Measurements from ENCODE around the gene MEGF9. TPM values are rescaled to one million over a fixed set of nuclear protein-coding genes. Genes with fewer than 3 reads are reported as not detected.

Gene MEGF9
- total and polyA plus RNA-seq, 2 of the 13 experiments (the other 11 are each of a cell fraction or from before 2014, with no cell fraction given), result 3.1 to 3.3 TPM

DNA sequence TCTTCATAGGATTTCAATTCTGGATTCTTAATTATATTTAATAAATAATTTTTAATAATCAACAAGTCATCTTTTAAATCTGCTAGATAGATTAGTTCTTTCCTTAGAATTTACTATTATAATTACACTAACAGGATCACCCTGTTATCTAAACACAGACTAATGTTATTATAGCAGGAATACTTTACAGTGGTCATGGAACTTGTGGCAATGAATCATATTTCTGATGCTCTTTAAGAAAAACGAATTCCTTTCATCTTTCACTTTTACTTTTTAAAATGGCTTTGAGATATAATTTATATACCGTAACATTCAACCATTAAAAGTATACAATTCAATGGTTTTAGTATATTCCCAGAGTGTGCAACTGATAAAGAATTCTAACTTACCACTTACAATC is 104.6 kb downstream of the MEGF9 start (continued):
- TF ChIP-seq HNF4G (IDR thresholded peaks at IDR 0.05; ENCODE audit: borderline replicate concordance, low read depth, low read length) (no peak), HNF4G (CRISPR knock-in tag; IDR thresholded peaks at IDR 0.05; ENCODE audit: borderline replicate concordance, low read depth) (no peak), KDM3A (CRISPR knock-in tag; IDR thresholded peaks at IDR 0.05; ENCODE audit: low read depth) (no peak), HCFC1 (IDR thresholded peaks at IDR 0.05; ENCODE audit: low read depth, low read length) (no peak), SOX6 (IDR thresholded peaks at IDR 0.05) (no peak), SOX6 (CRISPR knock-in tag; IDR thresholded peaks at IDR 0.05) (no peak), ZFP36L1 (CRISPR knock-in tag; IDR thresholded peaks at IDR 0.05) (no peak), FLYWCH1 (CRISPR knock-in tag; IDR thresholded peaks at IDR 0.05) (no peak), KLF13 (CRISPR knock-in tag; IDR thresholded peaks at IDR 0.05) (no peak), ZKSCAN5 (CRISPR knock-in tag; IDR thresholded peaks at IDR 0.05) (no peak)

DNA sequence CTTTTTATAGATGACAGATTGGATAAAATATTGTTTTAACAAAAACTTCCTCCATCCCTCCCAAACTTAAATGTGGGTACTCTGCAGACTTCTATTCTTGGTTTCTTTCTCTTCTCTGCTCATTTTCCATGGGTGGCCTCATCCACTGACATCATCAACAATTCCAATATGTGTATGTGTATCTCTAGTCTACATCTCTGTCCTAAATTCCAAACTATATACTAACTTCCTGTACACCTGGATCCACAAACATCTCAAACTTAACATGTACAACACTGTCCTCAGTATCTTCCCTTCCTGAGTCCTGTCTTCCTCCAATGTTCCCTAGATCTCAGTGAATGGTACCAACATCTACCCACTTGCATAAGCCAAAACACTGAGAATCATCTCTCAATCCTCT is 105.8 kb downstream of the MEGF9 start:
- FAIRE-seq, result no peak
- no peak for ATAC-seq
- H3K9me3 ChIP-seq (ENCODE audit: low read length), result no peaks in the 10 kb centered on the region
- H3K27ac ChIP-seq (ENCODE audit: extremely low read length, insufficient read depth, low read length), result no peak overlapping the region
- ChIA-PET POLR2A (no interaction called here), CTCF (ENCODE audit: low intra/inter-chr PET ratio, low total read pairs) (no interaction called here)
- no peaks in the 10 kb centered on the region for H3K79me2 ChIP-seq (ENCODE audit: insufficient read depth, low read length)
- no peak overlapping the region for H2AFZ ChIP-seq (ENCODE audit: low read length)
- no peaks in the 10 kb centered on the region for H4K20me1 ChIP-seq (ENCODE audit: insufficient read depth, low read length)
- H3K4me1 ChIP-seq (ENCODE audit: insufficient read depth, low read length), result peaks cover 6% of the 10 kb centered on the region
- no peak for DNase-seq (ENCODE audit: low spot score)
- no peak overlapping the region for H3K4me2 ChIP-seq (ENCODE audit: low read depth, low read length)
- no TSS peak for BruUV-seq (replicated peaks)
- in situ Hi-C loops (cut with HindIII; ENCODE audit: extremely low pct_ligation_motif_present, low pct_unique_long_range_greater_than_20kb) (no loop called here), intact Hi-C loops (cut with micrococcal nuclease; ENCODE audit: unreplicated experiment) (no loop called here)
- no peak overlapping the region for H3K9ac ChIP-seq (ENCODE audit: insufficient read depth, low read depth, low read length)
- H3K36me3 ChIP-seq (replicated peaks in 1 of 2; ENCODE audit: control insufficient read depth in 1 of 2, insufficient read depth in 2 of 2, low read length in 2 of 2), result peaks cover 0 to 12% of the 10 kb centered on the region in 2 experiments; a peak in 1 of 5 replicates
- H3K4me3 ChIP-seq (replicated peaks in 1 of 3; ENCODE audit: insufficient read depth in 1 of 3, low read depth in 2 of 3, low read length in 3 of 3), result no peak overlapping the region
- H3K27me3 ChIP-seq (ENCODE audit: control insufficient read depth in 1 of 2, insufficient read depth in 2 of 2, low read length in 2 of 2), result no peaks in the 10 kb centered on the region
- TF ChIP-seq, protein P1, sequence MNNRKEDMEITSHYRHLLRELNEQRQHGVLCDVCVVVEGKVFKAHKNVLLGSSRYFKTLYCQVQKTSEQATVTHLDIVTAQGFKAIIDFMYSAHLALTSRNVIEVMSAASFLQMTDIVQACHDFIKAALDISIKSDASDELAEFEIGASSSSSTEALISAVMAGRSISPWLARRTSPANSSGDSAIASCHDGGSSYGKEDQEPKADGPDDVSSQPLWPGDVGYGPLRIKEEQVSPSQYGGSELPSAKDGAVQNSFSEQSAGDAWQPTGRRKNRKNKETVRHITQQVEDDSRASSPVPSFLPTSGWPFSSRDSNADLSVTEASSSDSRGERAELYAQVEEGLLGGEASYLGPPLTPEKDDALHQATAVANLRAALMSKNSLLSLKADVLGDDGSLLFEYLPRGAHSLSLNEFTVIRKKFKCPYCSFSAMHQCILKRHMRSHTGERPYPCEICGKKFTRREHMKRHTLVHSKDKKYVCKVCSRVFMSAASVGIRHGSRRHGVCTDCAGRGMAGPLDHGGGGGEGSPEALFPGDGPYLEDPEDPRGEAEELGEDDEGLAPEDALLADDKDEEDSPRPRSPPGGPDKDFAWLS (CRISPR knock-in tag; IDR thresholded peaks at IDR 0.05; ENCODE audit: borderline replicate concordance), result no peak
- no peak for TF ChIP-seq GATAD1 (CRISPR knock-in tag; IDR thresholded peaks at IDR 0.05)
- TF ChIP-seq, protein P2, sequence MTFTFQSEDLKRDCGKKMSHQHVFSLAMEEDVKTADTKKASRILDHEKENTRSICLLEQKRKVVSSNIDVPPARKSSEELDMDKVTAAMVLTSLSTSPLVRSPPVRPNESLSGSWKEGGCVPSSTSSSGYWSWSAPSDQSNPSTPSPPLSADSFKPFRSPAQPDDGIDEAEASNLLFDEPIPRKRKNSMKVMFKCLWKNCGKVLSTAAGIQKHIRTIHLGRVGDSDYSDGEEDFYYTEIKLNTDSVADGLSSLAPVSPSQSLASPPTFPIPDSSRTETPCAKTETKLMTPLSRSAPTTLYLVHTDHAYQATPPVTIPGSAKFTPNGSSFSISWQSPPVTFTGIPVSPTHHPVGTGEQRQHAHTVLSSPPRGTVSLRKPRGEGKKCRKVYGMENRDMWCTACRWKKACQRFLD (CRISPR knock-in tag; IDR thresholded peaks at IDR 0.05; ENCODE audit: borderline replicate concordance), result no peak
- TF ChIP-seq, protein P3, sequence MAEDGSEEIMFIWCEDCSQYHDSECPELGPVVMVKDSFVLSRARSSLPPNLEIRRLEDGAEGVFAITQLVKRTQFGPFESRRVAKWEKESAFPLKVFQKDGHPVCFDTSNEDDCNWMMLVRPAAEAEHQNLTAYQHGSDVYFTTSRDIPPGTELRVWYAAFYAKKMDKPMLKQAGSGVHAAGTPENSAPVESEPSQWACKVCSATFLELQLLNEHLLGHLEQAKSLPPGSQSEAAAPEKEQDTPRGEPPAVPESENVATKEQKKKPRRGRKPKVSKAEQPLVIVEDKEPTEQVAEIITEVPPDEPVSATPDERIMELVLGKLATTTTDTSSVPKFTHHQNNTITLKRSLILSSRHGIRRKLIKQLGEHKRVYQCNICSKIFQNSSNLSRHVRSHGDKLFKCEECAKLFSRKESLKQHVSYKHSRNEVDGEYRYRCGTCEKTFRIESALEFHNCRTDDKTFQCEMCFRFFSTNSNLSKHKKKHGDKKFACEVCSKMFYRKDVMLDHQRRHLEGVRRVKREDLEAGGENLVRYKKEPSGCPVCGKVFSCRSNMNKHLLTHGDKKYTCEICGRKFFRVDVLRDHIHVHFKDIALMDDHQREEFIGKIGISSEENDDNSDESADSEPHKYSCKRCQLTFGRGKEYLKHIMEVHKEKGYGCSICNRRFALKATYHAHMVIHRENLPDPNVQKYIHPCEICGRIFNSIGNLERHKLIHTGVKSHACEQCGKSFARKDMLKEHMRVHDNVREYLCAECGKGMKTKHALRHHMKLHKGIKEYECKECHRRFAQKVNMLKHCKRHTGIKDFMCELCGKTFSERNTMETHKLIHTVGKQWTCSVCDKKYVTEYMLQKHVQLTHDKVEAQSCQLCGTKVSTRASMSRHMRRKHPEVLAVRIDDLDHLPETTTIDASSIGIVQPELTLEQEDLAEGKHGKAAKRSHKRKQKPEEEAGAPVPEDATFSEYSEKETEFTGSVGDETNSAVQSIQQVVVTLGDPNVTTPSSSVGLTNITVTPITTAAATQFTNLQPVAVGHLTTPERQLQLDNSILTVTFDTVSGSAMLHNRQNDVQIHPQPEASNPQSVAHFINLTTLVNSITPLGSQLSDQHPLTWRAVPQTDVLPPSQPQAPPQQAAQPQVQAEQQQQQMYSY (CRISPR knock-in tag; IDR thresholded peaks at IDR 0.05), result no peak
- TF ChIP-seq SMYD3 (CRISPR knock-in tag; IDR thresholded peaks at IDR 0.05), result no peak
- no peak for TF ChIP-seq SMARCC2 (IDR thresholded peaks at IDR 0.05)
- no peak for TF ChIP-seq ADNP (CRISPR knock-in tag; IDR thresholded peaks at IDR 0.05)
- TF ChIP-seq JUND (CRISPR knock-in tag; IDR thresholded peaks at IDR 0.05), result no peak
- TF ChIP-seq WIZ (CRISPR knock-in tag; IDR thresholded peaks at IDR 0.05), result no peak
- TF ChIP-seq NRL (CRISPR knock-in tag; IDR thresholded peaks at IDR 0.05; ENCODE audit: borderline replicate concordance), result no peak
- no peak for TF ChIP-seq RFXAP (CRISPR knock-in tag; IDR thresholded peaks at IDR 0.05; ENCODE audit: borderline replicate concordance)
